ENCODE data around the gene RPUSD4. TPM values are rescaled to one million over a fixed set of nuclear protein-coding genes. Genes with fewer than 3 reads are reported as not detected.

The RPUSD4 gene
- total RNA-seq, 2 experiments from 2014 or later = 29.1 to 36.2 TPM

DNA sequence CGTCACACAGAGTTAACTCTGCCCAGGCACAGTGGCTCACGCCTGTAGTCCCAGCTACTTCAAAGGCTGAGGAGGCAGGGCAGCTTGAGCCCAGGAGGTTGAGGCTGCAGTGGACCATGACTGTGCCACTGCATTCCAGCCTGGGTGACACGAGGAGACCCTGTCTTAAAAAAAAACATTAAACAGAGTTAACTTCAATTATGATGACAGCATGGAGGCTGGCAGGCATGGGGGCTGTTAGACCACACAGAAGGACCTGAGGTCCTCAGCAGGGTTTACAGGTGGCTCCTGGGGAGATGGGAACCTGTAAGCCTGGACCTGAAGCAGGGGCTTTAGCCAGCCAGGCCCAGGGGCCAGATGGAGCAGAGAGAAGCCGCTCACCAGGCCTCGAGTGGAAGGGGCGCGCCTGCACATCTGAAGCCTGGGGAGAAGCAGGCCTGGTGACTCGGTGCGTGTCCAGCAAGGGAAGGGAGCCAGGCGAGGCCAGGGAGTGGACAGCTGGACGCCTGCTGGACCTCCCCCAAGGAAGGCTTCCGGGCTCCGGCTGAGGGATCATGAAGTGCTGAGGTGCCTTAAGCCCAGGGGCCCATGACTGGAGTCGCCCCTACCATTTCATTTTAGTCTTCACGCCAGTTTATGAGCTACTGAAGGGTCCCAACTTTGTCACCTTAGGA, 25.3 kb downstream of the RPUSD4 start:
- CTCF ChIA-PET (ENCODE audit: unreplicated experiment) = no interaction called here
- no peak overlapping the region for H3K4me2 ChIP-seq (ENCODE audit: low read length)
- no peaks in the 10 kb centered on the region for H3K9me3 ChIP-seq (ENCODE audit: low read length)

DNA sequence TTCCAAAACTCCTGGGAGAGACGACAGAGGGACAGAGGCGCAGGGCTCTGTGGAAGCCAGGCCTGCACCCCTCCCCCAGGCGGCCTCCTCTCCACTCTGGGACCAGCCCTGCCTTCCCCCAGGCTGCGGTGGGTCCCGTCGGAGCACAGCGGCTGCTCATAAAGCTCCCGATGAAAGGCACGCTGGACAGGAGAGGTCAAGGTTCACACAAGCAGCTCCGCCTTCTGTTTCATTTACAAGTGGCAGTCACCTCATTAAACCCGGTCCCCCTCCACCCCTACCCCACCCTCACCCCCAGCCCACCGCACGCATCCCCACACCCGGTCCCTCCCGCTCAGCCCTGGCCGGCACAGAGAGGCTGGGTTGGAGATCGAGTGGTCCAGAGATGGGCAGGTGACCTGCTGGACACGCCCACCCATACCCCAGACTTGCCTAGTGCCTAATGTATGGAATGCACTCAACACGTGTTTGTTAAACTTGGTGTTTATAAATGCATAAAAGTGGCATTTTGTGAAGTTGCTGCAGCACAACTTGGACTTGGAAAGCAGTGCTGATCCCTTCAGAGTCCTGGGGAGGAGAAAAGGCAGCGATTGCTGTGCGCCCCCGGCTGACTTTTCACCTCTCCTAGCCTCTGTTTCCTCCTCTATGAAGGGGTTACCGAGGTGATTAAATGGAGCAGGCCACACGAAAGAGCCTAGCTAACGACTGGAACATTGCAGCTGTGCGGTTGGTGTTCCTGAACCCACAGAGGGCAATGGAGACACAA, 26.0 kb downstream of the RPUSD4 start:
- no peak overlapping the region for H3K4me3 ChIP-seq (ENCODE audit: low read depth, low read length, poor library complexity, severe bottlenecking)
- TF ChIP-seq EZH2phosphoT487 (IDR thresholded peaks at IDR 0.05; ENCODE audit: borderline replicate concordance, low read depth, low read length) (no peak), CTCF (conservative IDR thresholded peaks at IDR 0.05; ENCODE audit: low read length) (no peak)
- BruUV-seq (replicated peaks) = no TSS peak
- H2AFZ ChIP-seq (ENCODE audit: low read length) = no peak overlapping the region
- ChIA-PET POLR2A (no interaction called here), CTCF (ENCODE audit: unreplicated experiment) (no interaction called here)
- H3K4me1 ChIP-seq (ENCODE audit: insufficient read depth, low read length, poor library complexity, severe bottlenecking) = peaks cover 33% of the 10 kb centered on the region
- no peak for DNase-seq (ENCODE audit: low spot score)
- no peaks in the 10 kb centered on the region for H3K9me3 ChIP-seq (ENCODE audit: low read length)
- peaks cover 4% of the 10 kb centered on the region; the same call in 1 of the 2 replicates for H3K36me3 ChIP-seq (ENCODE audit: insufficient read depth, low read length)
- intact Hi-C loops (cut with micrococcal nuclease; ENCODE audit: unreplicated experiment) = no loop called here
- H3K9me2 ChIP-seq (ENCODE audit: insufficient read depth, low read length) = no peaks in the 10 kb centered on the region
- H3K27ac ChIP-seq (ENCODE audit: low read depth, low read length, poor library complexity, severe bottlenecking) = no peak overlapping the region
- no peak overlapping the region for H3K4me2 ChIP-seq (ENCODE audit: low read length)
- no peaks in the 10 kb centered on the region for H4K20me1 ChIP-seq (ENCODE audit: insufficient read depth, low read length)
- no peaks in the 10 kb centered on the region for H3K79me2 ChIP-seq (ENCODE audit: insufficient read depth, low read depth, low read length)

More for the DNA sequence above, 25.3 kb downstream of the RPUSD4 start:
- Histone ChIP-seq H2AFZ (ENCODE audit: low read length) (no peak overlapping the region), H4K20me1 (ENCODE audit: insufficient read depth, low read length) (no peaks in the 10 kb centered on the region), H3K79me2 (ENCODE audit: insufficient read depth, low read depth, low read length) (no peaks in the 10 kb centered on the region), H3K36me3 (ENCODE audit: insufficient read depth, low read length) (peaks cover 11% of the 10 kb centered on the region; the same call in 1 of the 2 replicates), H3K9me2 (ENCODE audit: insufficient read depth, low read length) (no peaks in the 10 kb centered on the region), H3K4me3 (ENCODE audit: low read depth, low read length, poor library complexity, severe bottlenecking) (no peak overlapping the region), H3K4me1 (ENCODE audit: insufficient read depth, low read length, poor library complexity, severe bottlenecking) (peaks cover 34% of the 10 kb centered on the region), H3K27ac (ENCODE audit: low read depth, low read length, poor library complexity, severe bottlenecking) (no peak overlapping the region)
- intact Hi-C loops (cut with micrococcal nuclease; ENCODE audit: unreplicated experiment) = no loop called here
- no peak for DNase-seq (ENCODE audit: low spot score)
- BruUV-seq (replicated peaks) = no TSS peak
- TF ChIP-seq CTCF (conservative IDR thresholded peaks at IDR 0.05; ENCODE audit: low read length) (no peak), EZH2phosphoT487 (IDR thresholded peaks at IDR 0.05; ENCODE audit: borderline replicate concordance, low read depth, low read length) (no peak)
- POLR2A ChIA-PET = interaction anchor here (0.9 kb wide), 1 partner anchor 11 kb away, joined by 4 read pairs; no protein-coding TSS in a partner anchor
